SU-DHL-6 (cell line): ENCODE results near the gene CDK6.

Source experiments
- EZH2phosphoT487 ChIP-seq: fragments of 200-600 bp; sonication (generic), shearing (Covaris generic); conservative IDR thresholded peaks from 2 replicates; pipeline ENCODE4 v1.6.1; 2018; ENCODE audit warnings: mild to moderate bottlenecking, antibody characterized with exemption, low read length, moderate library complexity, mixed read lengths
- TF ChIP-seq, protein P1 (sequence below): fragments of 200-600 bp; sonication (generic); IDR thresholded peaks from one replicate; pipeline ENCODE4 v1.5.1; 2017; ENCODE audit warnings: antibody characterized with exemption, mild to moderate bottlenecking, low read length, moderate library complexity; ENCODE audit not compliant: insufficient read depth, poor library complexity, severe bottlenecking

DNA sequence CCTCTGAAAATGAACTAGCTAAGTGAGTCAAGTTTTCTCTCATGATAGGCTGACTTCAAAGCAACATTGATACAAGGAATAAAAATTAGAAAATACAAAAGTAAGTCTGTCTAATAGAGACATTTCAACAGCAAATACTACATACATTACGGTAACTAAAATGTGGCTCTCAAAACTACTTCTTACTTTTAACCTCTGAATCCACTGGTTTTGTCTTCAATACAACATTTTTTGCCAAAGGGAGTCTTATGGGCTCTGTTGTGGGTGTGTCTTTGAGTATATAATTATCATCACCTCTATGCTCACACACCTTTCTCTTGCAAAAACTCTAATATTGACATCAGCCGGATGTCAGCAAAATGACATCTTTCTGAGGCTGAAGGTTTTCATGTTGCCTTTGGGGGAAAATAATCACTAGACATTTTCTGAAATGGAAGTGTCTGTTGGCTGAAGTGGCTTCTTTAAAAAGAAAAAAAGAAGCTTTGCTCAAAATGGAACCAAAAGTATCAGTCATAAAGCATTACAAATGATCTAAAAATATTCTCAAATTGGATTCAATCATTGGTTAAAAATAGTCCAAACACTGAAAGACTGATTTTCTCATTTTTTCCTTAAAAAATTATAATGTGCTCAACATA lies 204.4 kb downstream of the CDK6 start:
- TF ChIP-seq, protein P1, sequence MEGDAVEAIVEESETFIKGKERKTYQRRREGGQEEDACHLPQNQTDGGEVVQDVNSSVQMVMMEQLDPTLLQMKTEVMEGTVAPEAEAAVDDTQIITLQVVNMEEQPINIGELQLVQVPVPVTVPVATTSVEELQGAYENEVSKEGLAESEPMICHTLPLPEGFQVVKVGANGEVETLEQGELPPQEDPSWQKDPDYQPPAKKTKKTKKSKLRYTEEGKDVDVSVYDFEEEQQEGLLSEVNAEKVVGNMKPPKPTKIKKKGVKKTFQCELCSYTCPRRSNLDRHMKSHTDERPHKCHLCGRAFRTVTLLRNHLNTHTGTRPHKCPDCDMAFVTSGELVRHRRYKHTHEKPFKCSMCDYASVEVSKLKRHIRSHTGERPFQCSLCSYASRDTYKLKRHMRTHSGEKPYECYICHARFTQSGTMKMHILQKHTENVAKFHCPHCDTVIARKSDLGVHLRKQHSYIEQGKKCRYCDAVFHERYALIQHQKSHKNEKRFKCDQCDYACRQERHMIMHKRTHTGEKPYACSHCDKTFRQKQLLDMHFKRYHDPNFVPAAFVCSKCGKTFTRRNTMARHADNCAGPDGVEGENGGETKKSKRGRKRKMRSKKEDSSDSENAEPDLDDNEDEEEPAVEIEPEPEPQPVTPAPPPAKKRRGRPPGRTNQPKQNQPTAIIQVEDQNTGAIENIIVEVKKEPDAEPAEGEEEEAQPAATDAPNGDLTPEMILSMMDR = no peak
- TF ChIP-seq EZH2phosphoT487 = no peak
